H9 (cell line): Measurements from ENCODE around the gene MOB3C. TPM values are rescaled to one million over a fixed set of nuclear protein-coding genes. Genes with fewer than 3 reads are reported as not detected.

Source experiments
- DNase-seq: peaks from one replicate; pipeline ENCODE4 v3.0.0-alpha.2; 2017
- H2AFZ ChIP-seq: one replicate; pipeline ENCODE4 v1.6.1; 2013; ENCODE audit warnings: mild to moderate bottlenecking, low read length, control low read depth, moderate library complexity
- H2AK5ac ChIP-seq: 2 replicates; pipeline ENCODE4 v1.6.1; 2013; ENCODE audit warnings: low read length, control low read depth, mixed read lengths; ENCODE audit not compliant: insufficient read length
- H2BK120ac ChIP-seq: one replicate; pipeline ENCODE4 v1.6.1; 2013; ENCODE audit warnings: low read depth, mild to moderate bottlenecking, low read length, control low read depth, inconsistent platforms; ENCODE audit not compliant: poor library complexity, severe bottlenecking
- H2BK12ac ChIP-seq: 2 replicates; pipeline ENCODE4 v1.6.1; 2013; ENCODE audit warnings: low read length, control low read depth, mixed read lengths, low read depth; ENCODE audit not compliant: insufficient read length
- H2BK15ac ChIP-seq: 2 replicates; pipeline ENCODE4 v1.6.1; 2013; ENCODE audit warnings: low read depth, low read length, control low read depth
- H2BK20ac ChIP-seq: one replicate; pipeline ENCODE4 v1.6.1; 2013; ENCODE audit warnings: low read depth, mild to moderate bottlenecking, low read length, control low read depth, inconsistent platforms; ENCODE audit not compliant: poor library complexity, severe bottlenecking
- H2BK5ac ChIP-seq: 2 replicates; pipeline ENCODE4 v1.6.1; 2013; ENCODE audit warnings: low read length, control low read depth, mixed read lengths; ENCODE audit not compliant: insufficient read length
- H3K14ac ChIP-seq: 2 replicates; pipeline ENCODE4 v1.6.1; 2013; ENCODE audit warnings: low read length, control low read depth; ENCODE audit not compliant: insufficient read depth
- H3K18ac ChIP-seq: 2 replicates; pipeline ENCODE4 v1.6.1; 2013; ENCODE audit warnings: low read depth, mild to moderate bottlenecking, mixed read lengths, low read length, control low read depth; ENCODE audit not compliant: insufficient read length
- H3K23ac ChIP-seq: 2 replicates; pipeline ENCODE4 v1.6.1; 2013; ENCODE audit warnings: low read length, control low read depth, mixed read lengths, low read depth; ENCODE audit not compliant: insufficient read length
- H3K23me2 ChIP-seq: 2 replicates; pipeline ENCODE4 v1.6.1; 2013; ENCODE audit warnings: low read depth, mild to moderate bottlenecking, mixed read lengths, low read length, control low read depth; ENCODE audit not compliant: insufficient read length, poor library complexity, severe bottlenecking
- H3K27ac ChIP-seq: 2 replicates; pipeline ENCODE4 v1.5.1; 2013; ENCODE audit warnings: low read length, control low read depth, mixed read lengths, low read depth; ENCODE audit not compliant: insufficient read length
- H3K27me3 ChIP-seq: 2 replicates; pipeline ENCODE4 v1.6.1; 2013; ENCODE audit warnings: low read length, control low read depth, inconsistent platforms; ENCODE audit not compliant: insufficient read depth
- H3K4ac ChIP-seq: 2 replicates; pipeline ENCODE4 v1.6.1; 2013; ENCODE audit warnings: low read depth, mild to moderate bottlenecking, control low read depth, inconsistent platforms, low read length, moderate library complexity
- H3K4me1 ChIP-seq: 2 replicates; pipeline ENCODE4 v1.6.1; 2013; ENCODE audit warnings: low read length, control low read depth, inconsistent platforms; ENCODE audit not compliant: insufficient read depth
- H3K4me2 ChIP-seq: 2 replicates; pipeline ENCODE4 v1.6.1; 2013; ENCODE audit warnings: low read length, control low read depth, mixed read lengths; ENCODE audit not compliant: insufficient read length, insufficient read depth
- H3K56ac ChIP-seq: 2 replicates; pipeline ENCODE4 v1.6.1; 2013; ENCODE audit warnings: low read depth, mild to moderate bottlenecking, mixed read lengths, low read length, control low read depth; ENCODE audit not compliant: insufficient read length
- H3K79me1 ChIP-seq: 2 replicates; pipeline ENCODE4 v1.6.1; 2013; ENCODE audit warnings: low read depth, mild to moderate bottlenecking, moderate library complexity, low read length, control low read depth, inconsistent platforms; ENCODE audit not compliant: insufficient read depth, poor library complexity, severe bottlenecking
- H3K79me2 ChIP-seq: 2 replicates; pipeline ENCODE4 v1.6.1; 2013; ENCODE audit warnings: low read length, control low read depth, inconsistent platforms; ENCODE audit not compliant: insufficient read depth
- H3K9ac ChIP-seq: 2 replicates; pipeline ENCODE4 v1.6.1; 2013; ENCODE audit warnings: low read length, control low read depth, mixed read lengths; ENCODE audit not compliant: insufficient read length; ENCODE audit errors: extremely low read depth
- H3K9me3 ChIP-seq: one replicate; pipeline ENCODE4 v1.6.1; 2013; ENCODE audit warnings: low read depth, low read length, inconsistent platforms; ENCODE audit not compliant: control insufficient read depth
- H3T11ph ChIP-seq: one replicate; pipeline ENCODE4 v1.6.1; 2013; ENCODE audit warnings: mild to moderate bottlenecking, low read length, control low read depth, inconsistent platforms
- H4K20me1 ChIP-seq: one replicate; pipeline ENCODE4 v1.6.1; 2013; ENCODE audit not compliant: control insufficient read depth, insufficient read length, insufficient read depth
- H4K5ac ChIP-seq: 2 replicates; pipeline ENCODE4 v1.6.1; 2013; ENCODE audit warnings: low read depth, mild to moderate bottlenecking, mixed read lengths, low read length, control low read depth; ENCODE audit not compliant: insufficient read length
- H4K8ac ChIP-seq: replicated peaks from 2 replicates; pipeline ENCODE4 v1.6.1; 2013; ENCODE audit warnings: low read length, control low read depth, mixed read lengths, low read depth; ENCODE audit not compliant: insufficient read length
- H4K91ac ChIP-seq: 2 replicates; pipeline ENCODE4 v1.6.1; 2013; ENCODE audit warnings: low read depth, mild to moderate bottlenecking, moderate library complexity, mixed read lengths, low read length, control low read depth; ENCODE audit not compliant: insufficient read length
- H3K27ac Mint-ChIP-seq, 3 experiments: 2 replicates in 2 of 3; 3 replicates in 1 of 3; pipeline ENCODE4 v1.8.0; 2020 to 2021; ENCODE audit warnings: mixed read lengths in 3 of 3, mild to moderate bottlenecking in 1 of 3, moderate library complexity in 1 of 3
- H3K27me3 Mint-ChIP-seq: 2 replicates; pipeline ENCODE4 v1.8.0; 2021; ENCODE audit warnings: low read depth, mild to moderate bottlenecking, moderate library complexity, mixed read lengths
- H3K36me3 Mint-ChIP-seq, 3 experiments: 2 replicates in 2 of 3; 3 replicates in 1 of 3; pipeline ENCODE4 v1.8.0; 2020 to 2021; ENCODE audit warnings: low read depth in 3 of 3, mixed read lengths in 3 of 3; ENCODE audit not compliant: insufficient read depth in 1 of 3
- H3K4me1 Mint-ChIP-seq, 2 experiments: 2 replicates each; pipeline ENCODE4 v1.8.0; 2020; ENCODE audit warnings: mixed read lengths in 2 of 2
- H3K4me3 Mint-ChIP-seq, 2 experiments: 2 replicates in 1 of 2; 3 replicates in 1 of 2; pipeline ENCODE4 v1.8.0; 2020 to 2021; ENCODE audit warnings: mild to moderate bottlenecking in 2 of 2, mixed read lengths in 2 of 2, moderate library complexity in 1 of 2
- H3K9me3 Mint-ChIP-seq, 2 experiments: 2 replicates in 1 of 2; 3 replicates in 1 of 2; pipeline ENCODE4 v1.8.0; 2020; ENCODE audit warnings: mild to moderate bottlenecking in 2 of 2, mixed read lengths in 2 of 2, moderate library complexity in 1 of 2
- CTCF ChIP-seq: fragments of 200-600 bp; sonication (generic); conservative IDR thresholded peaks from 3 replicates; pipeline ENCODE4 v1.8.0; 2021; ENCODE audit warnings: antibody characterized with exemption, mild to moderate bottlenecking
- WGBS: extraction: QIAGEN DNeasy Blood & Tissue Kit; methylation state at CpG from one replicate; pipeline ENCODE4 v1.1.7; 2013; ENCODE audit warnings: missing lambda C conversion rate, low lambda C conversion rate, mixed read lengths; ENCODE audit not compliant: insufficient read length; ENCODE audit errors: extremely low coverage; 5-methylcytosine and 5-hydroxymethylcytosine counted together
- total RNA-seq: library from RNA; stranded (reverse); gene quantifications from 2 replicates; pipeline ENCODE4 v1.2.1, GENCODE V29; 2021

Gene MOB3C
- total RNA-seq, 1 experiment from 2014 or later, result 3.2 TPM

- no peak overlapping the region for H3K4me2 ChIP-seq
- no peak overlapping the region for H2BK12ac ChIP-seq
- H3K27ac ChIP-seq, result no peak overlapping the region
- TF ChIP-seq CTCF, result no peak
- no peak overlapping the region for H2BK20ac ChIP-seq
- no peaks in the 10 kb centered on the region for H3K79me1 ChIP-seq
- H4K91ac ChIP-seq, result no peak overlapping the region
- no peak overlapping the region for H2BK15ac ChIP-seq
- no peak overlapping the region for H3K4me3 Mint-ChIP-seq
- no peaks in the 10 kb centered on the region for H3K27me3 ChIP-seq
- no peaks in the 10 kb centered on the region for H3K9me3 ChIP-seq
- no peaks in the 10 kb centered on the region for H3K79me2 ChIP-seq
- H3K4ac ChIP-seq, result no peak overlapping the region
- H2BK120ac ChIP-seq, result no peak overlapping the region
- H3K14ac ChIP-seq, result no peak overlapping the region
- H2AK5ac ChIP-seq, result no peak overlapping the region
- H3K23ac ChIP-seq, result no peak overlapping the region
- no peak overlapping the region for H4K8ac ChIP-seq
- no peak overlapping the region for H2BK5ac ChIP-seq
- H4K20me1 ChIP-seq, result no peaks in the 10 kb centered on the region
- no peaks in the 10 kb centered on the region for H3K4me1 ChIP-seq
- H2AFZ ChIP-seq, result no peak overlapping the region
- H3K18ac ChIP-seq, result no peak overlapping the region
- H3K36me3 Mint-ChIP-seq, result peaks cover 34 to 71% (median 59%) of the 10 kb centered on the region in 3 experiments
- no peak overlapping the region for H4K5ac ChIP-seq
- H3K23me2 ChIP-seq, result no peaks in the 10 kb centered on the region
- DNase-seq, result no peak
- no peaks in the 10 kb centered on the region for H3K4me1 Mint-ChIP-seq
- H3K56ac ChIP-seq, result no peak overlapping the region
- H3K27ac Mint-ChIP-seq, result no peak overlapping the region
- H3K9ac ChIP-seq, result no peak overlapping the region
- H3T11ph ChIP-seq, result no peak overlapping the region
- H3K27me3 Mint-ChIP-seq, result no peaks in the 10 kb centered on the region
- no CpG with 5 or more reads among the region's 3 CpGs for WGBS
- H3K9me3 Mint-ChIP-seq, result peaks cover 3 to 10% of the 10 kb centered on the region in 2 experiments; a peak in 3 of 5 replicates
Measured at GRCh38 chr1:46650491-46650890, 33.9 kb upstream of the MOB3C start.
